Brain microvascular endothelial cell (primary cell): ENCODE results near the gene RAB3D.

Experiments
- DNase-seq: peaks from one replicate; pipeline ENCODE4 v3.0.0-alpha.2; 2020
- H3K27ac ChIP-seq: fragments of 250-450 bp; sonication (Bioruptor Pico); 2 replicates; pipeline ENCODE4 v1.5.1; 2020; ENCODE audit warnings: mild to moderate bottlenecking, moderate library complexity
- H3K27me3 ChIP-seq: fragments of 250-450 bp; sonication (Bioruptor Pico); replicated peaks from 2 replicates; pipeline ENCODE4 v1.5.1; 2020; ENCODE audit warnings: mild to moderate bottlenecking
- H3K36me3 ChIP-seq: fragments of 250-450 bp; sonication (Bioruptor Pico); replicated peaks from 2 replicates; pipeline ENCODE4 v1.5.1; 2020; ENCODE audit warnings: mild to moderate bottlenecking
- H3K4me3 ChIP-seq: 2 replicates; pipeline ENCODE4 v1.5.1; 2011; ENCODE audit warnings: low read depth, mild to moderate bottlenecking, control low read depth, low read length, moderate library complexity
- CTCF ChIP-seq: IDR thresholded peaks from 2 replicates; pipeline ENCODE4 v1.5.1; 2011; ENCODE audit warnings: low read depth, mild to moderate bottlenecking, moderate library complexity, low read length, control low read depth, inconsistent platforms; ENCODE audit errors: missing control alignments
- in situ Hi-C: cut with HindIII; loops from 2 replicates; pipeline ENCODE4 v1.10.0; 2017; ENCODE audit warnings: low sequenced_read_pairs, low pct_ligation_motif_present

RAB3D gene

GRCh38 chr19:11367528-11367927, 28.1 kb upstream of the RAB3D start:
- in situ Hi-C loops = no loop called here
- H3K4me3 ChIP-seq = no peak overlapping the region
- TF ChIP-seq CTCF = no peak
- H3K36me3 ChIP-seq = peaks cover 3% of the 10 kb centered on the region
- H3K27ac ChIP-seq = no peak overlapping the region
- DNase-seq = no peak
- H3K27me3 ChIP-seq = no peaks in the 10 kb centered on the region

GRCh38 chr19:11365557-11366117, 26.2 kb upstream of the RAB3D start:
- no peak for TF ChIP-seq CTCF
- peaks cover 11% of the 10 kb centered on the region for H3K36me3 ChIP-seq

DNA sequence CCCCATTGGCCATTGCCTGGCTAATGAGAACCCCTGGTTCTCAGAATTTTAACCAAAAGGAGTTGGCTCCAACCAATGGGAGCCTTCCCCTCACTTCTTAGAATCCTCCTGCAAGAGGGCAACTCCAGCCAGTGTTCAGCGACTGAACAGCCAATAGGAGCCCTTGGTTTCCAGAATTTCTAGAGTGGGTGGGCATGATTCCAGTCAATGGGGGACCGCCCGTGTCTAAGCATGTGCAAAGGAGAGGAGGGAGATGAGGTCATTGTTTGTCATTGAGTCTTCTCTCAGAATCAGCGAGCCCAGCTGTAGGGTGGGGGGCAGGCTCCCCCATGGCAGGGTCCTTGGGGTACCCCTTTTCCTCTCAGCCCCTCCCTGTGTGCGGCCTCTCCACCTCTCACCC, 25.5 kb upstream of the RAB3D start:
- H3K27ac ChIP-seq = no peak overlapping the region
- no peak for TF ChIP-seq CTCF
- H3K4me3 ChIP-seq = no peak overlapping the region
- peaks cover 11% of the 10 kb centered on the region for H3K36me3 ChIP-seq
- DNase-seq = no peak
- in situ Hi-C loops = no loop called here
- no peaks in the 10 kb centered on the region for H3K27me3 ChIP-seq

More at GRCh38 chr19:11365557-11366117, 26.2 kb upstream of the RAB3D start:
- in situ Hi-C loops = no loop called here
- H3K27ac ChIP-seq = no peak overlapping the region
- no peak overlapping the region for H3K4me3 ChIP-seq
- H3K27me3 ChIP-seq = no peaks in the 10 kb centered on the region
- no peak for DNase-seq

- DNase-seq = no peak
- TF ChIP-seq CTCF = no peak
- H3K36me3 ChIP-seq = peaks cover 17% of the 10 kb centered on the region
- in situ Hi-C loops = no loop called here
- H3K4me3 ChIP-seq = no peak overlapping the region
- no peaks in the 10 kb centered on the region for H3K27me3 ChIP-seq
- H3K27ac ChIP-seq = no peak overlapping the region
Observed at GRCh38 chr19:11364296-11364904, 24.9 kb upstream of the RAB3D start.

DNA sequence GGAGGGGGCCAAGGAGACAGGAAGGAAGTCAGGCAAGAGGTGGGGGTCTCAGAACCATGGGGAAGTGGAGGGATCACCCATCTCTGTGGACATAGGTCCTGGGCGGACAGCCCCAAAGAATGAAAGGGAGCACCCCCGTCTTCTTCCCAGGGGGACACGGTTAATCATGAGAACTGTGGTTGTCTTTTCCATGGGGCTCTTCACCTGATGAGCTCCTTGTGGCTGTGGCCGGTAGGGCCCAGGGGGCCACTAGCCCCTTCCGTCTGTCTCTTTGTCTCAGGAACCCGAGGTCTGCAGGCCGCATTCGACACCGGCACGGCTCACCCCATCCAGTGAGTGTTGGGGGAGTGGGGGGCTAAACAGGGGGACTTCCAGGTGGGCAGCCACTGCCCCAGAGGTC, 24.4 kb upstream of the RAB3D start:
- Histone ChIP-seq H3K36me3 (peaks cover 17% of the 10 kb centered on the region), H3K4me3 (no peak overlapping the region), H3K27ac (no peak overlapping the region), H3K27me3 (no peaks in the 10 kb centered on the region)
- no peak for TF ChIP-seq CTCF
- DNase-seq = no peak
- in situ Hi-C loops = no loop called here
